ENCODE measurements around the gene PLCB1.

PLCB1 gene

DNA sequence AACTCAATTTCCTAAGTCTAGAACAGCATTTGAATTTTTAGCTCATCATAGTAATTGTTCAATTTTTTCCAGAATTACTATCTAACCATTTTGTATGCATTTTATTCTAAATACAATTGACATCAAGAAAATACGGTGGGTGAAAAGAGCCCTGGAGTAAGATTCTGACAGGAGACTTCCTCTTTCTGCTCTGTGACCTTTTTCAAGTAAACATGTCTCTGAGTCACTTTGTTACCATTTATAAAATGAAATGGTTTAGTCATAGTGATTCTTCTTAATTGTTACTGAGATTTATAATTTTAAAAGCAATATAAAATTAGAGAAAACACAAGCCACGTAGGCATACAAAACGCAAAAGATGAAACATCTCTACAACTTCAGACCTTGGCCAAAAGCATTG, 80.2 kb downstream of the PLCB1 start:
- no peak for DNase-seq (ENCODE audit: low spot score)

DNA sequence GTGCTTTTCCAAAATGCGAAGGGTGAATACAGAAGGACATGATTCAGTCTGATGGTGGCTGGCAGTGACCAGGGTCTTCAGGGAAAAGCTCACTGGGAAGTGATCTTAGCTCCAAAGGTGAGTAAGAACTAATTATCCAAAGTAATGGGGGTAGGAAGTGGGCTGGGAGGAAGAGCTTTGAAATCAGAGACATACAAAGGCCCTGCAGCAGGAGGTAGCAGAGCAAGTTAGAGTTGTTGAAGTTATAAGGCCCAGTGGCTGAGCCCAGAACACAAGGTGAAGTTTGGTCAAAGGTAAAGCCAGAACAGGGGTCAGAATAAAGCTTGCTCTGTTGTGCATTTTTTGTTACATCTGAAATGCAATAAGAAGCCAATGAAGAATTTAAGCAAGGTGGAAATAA, 81.2 kb downstream of the PLCB1 start:
- no peak for DNase-seq (ENCODE audit: low spot score)

DNA sequence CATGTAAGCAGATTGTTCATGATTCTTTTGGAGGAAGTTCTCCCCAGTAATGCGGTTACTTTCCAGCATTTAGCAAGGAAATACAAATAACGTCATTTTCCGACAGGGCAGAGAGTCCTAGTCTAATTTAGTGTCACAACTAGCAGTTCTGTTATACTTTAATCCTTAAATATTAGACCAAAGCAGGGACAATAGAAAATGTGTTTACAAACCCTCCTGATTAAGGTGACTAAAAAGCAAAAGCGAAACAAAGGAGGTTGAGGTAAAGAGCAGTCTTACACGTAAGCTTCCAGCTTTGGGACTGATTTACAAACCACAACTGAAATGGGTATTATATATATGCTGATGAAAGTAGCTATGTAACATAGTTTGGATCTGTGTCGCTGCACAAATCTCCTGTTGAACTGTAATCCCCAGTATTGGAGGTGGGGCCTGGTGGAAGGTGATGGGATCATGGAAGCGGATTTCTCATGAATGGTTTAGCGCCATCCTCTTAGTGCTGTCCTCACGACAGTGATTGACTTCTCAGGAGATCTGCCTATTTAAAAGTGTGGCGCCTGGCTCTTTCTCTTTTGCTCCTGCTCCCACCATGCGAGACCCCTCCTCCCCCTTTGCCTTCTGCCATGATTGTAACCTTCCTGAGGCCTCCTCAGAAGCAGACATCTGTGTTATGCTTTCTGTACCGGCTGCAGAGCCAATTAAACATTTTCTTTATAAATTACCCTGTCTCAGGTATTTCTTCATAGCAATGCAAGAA, 81.9 kb downstream of the PLCB1 start:
- DNase-seq (ENCODE audit: low spot score), result no peak

DNA sequence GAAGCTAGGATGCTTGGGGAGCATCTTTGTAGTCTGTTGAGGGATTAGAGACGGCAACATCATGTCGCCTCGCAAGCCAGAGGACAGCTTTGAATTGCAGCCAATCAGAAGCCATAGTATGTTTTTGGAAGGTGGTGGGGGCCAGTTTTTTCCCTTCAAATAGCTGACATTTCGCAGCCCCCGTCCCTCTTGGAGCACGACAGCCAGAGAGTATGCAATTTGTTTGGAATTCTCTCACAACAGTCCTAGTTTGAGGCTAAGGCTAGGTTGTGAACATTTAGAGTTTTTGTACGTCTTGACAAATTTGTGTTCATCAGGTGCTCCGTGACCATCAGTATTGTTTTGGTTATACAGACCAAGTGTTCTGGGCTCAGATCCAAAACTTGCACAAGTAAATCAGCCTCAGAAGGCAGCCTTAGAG, 83.3 kb downstream of the PLCB1 start:
- no peak for DNase-seq (ENCODE audit: low spot score)

DNA sequence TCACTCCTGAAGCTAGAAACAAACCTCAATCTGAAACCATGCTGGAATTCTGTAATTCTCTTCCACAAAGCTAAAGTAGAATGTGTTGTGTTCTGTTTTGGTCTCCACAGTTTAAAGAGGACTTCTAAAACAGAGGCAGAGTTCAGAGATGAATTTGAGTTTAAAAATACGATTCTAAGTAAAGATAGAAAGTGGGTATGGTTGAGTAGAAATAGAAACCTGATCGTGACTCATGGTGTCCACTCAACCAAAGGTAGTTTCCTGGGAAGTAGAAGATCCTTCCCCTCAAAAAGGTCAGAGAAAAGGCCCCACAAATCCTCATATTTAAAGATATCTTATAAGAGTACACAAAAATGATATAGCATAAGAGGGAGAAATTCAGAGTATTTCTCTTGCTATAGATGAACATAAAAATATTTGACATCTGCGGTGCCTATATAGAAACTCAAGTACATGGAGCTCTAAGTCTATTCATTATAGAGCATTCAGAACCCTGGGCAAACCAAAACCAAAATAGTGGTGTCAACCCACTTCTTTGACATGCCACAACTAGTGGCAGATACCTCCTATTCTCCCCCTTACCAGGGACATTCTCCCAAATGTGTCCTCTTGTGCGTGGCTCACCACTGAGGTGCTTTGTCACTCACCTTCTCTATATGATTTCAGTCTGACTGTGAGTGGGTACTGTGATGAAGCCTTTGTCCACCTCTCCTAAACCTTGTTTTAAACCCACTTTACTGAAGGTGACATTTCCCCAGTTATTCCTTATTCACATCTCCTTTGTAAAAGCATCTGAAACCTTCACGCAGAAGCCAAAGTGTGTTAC, 84.5 kb downstream of the PLCB1 start:
- DNase-seq (ENCODE audit: low spot score), result no peak

DNA sequence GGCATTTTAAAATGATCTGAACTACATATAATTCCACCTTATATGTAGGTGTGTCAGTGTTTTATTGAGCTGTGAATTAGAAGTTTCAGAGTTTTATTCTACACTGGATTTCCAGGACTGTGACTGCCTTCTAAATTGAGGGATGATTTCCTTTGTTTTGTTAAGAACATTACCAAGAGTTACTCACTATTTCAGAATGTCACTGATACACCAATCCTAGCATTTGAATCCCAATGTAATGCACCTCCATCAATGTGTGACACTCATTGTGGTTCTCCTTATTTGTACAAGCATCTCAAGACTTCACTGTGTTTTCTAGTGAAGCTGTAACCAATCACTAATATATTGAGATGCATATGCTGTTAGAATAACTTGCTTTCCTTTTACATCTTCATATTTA, 86.8 kb downstream of the PLCB1 start:
- no peak for DNase-seq (ENCODE audit: low spot score)

DNA sequence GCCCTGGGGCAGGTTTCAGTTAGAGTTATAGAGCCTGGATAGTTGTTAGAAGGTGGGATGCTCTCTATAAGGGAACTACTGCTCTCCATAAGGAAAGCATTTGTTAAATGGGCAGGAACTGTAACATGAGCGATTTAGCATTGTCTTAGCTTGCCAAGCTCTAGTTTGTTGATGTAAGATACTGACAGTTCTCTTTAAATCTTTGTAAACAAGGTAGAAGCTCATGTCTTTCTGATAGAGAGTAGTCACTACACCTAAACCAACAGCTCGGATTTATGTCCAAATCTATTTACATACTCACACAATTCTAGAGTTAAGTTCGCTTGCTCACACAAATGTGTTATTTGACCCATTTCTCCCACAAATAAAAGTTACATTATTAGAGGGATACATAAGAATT, 87.3 kb downstream of the PLCB1 start:
- no peak for DNase-seq (ENCODE audit: low spot score)

DNA sequence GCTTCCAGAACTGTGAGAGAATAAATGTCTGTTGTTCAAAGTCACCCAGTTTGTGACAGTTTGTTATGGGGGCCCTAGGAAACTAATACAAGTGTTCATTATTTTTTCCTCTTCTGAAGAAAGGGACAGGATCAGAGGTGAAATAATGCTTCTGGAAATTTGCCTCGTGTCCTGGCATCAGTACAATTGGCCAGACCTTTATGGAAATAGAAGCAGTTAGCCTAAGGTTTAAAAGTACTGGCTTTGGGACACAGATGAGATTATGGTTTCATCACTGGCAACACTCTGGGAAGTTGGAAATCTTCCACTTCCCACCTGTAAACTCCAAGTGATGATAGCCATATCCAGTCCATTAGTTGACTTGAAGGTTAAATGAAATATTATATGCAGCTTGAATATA, 88.7 kb downstream of the PLCB1 start:
- no peak for DNase-seq (ENCODE audit: low spot score)

DNA sequence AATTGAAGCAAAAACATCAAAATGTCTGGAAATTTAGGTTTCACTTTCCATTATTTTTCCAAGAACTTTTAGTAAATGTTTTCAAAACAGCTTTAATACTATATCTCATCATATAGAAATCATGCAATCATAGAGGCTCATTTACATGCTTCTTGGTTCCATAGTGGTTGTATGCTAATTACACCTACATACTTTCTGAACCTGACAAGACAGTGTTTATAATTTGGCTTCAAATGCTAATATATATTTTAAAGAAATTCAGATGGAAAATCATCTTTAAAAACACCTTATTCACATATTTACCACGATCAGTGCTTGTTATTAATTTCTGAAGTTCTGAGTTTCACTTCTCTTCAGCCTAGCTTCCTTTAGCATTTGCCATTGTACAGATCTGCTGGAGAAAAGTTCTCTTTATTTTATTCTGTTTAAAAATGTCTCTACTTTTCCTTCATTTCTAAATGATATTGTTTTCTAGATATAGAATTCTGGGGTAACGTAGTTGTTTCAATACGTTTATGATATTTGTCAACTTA, 89.9 kb downstream of the PLCB1 start:
- no peak for DNase-seq (ENCODE audit: low spot score)

DNA sequence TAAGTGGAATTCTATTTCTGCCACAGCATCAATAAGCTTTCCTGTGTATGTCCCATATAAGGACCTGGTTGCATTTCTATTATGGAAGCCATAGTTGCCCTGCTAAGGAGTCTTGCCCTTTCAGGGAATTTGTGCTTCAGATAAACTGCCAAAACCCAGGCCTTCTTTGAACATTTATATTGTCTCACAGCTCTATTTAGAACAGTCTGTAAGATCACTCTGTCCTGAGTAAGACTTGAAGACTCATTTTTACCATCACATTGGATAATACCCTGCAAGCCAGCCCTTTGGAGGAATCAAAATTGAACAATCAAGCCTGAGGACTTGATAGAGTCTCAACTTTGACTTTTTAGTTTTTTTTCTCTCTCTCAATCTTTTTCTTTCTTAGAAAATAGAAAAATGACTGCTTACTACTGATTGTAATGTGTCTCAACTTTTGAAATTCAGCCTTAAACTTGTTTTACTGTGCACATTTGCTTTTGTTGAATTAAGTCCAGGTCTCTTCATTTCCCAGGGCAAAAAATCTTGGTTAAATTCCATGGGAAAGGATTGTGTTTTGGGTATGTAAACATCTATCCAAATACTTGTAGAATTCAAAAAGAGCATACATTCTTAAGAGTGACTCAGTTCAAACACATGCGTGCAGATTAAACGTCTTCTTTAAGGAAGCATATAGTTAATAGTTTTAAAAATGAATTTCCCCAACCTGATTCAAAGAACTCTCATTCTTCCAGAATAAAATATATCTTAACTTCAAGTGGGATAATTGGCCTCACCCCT, 91.2 kb downstream of the PLCB1 start:
- DNase-seq (ENCODE audit: low spot score), result no peak

DNA sequence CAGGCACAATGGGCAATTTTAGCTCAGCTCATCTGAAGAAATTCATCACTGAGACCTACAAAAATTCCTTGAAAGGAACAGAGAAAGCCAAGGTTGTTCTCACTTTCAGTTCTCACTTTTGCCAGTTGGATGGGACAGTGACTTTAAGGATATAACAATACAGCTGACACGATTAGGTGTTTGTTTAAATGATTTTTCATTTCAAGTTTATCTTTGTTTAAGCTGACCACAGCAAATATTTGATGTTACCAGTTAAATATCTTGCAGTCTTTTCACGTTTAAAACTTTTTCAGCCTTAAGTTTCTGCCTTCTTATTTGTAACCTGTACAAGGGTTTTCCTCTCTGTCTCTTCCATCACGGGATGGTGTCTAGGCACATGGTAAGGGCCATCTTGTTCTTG, 93.6 kb downstream of the PLCB1 start:
- no peak for DNase-seq (ENCODE audit: low spot score)

DNA sequence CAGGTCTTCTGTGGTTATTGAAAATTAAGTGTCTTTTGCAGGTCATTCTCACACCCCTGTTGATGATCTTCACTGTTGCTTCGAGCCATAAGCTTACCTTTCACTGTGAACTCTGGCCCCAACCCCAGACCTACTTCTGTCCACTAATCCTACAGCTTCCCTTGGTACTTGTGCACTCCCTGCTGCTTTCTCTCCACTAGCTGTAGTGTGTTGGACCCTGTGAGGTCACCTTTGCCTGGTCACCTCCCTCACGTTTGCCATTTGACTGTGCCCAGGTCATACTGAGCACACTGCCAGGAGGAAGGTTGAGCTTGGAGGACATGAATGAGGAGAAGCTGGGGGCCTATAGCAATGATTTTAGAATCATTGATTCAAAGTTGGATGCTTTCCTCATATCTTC, 94.0 kb downstream of the PLCB1 start:
- DNase-seq (ENCODE audit: low spot score), result no peak

DNA sequence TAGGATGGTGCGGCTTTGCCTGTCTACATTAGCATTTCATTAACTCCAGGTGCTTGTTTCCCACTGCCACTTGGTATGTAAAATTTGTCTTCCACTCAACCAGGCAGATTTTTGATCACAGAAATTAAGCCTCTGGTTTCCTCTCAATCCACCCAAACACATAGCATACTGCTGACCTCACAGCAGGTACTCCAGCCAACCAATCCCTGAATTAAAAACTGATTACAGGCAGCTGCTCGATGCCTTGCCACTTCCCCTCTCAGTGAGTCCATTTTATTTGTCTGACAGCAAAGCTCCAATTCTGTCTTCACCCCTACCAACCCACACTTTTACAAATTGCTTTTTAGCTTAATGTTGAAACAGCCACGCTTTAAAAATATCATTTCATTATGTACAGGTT, 95.2 kb downstream of the PLCB1 start:
- no peak for DNase-seq (ENCODE audit: low spot score)

DNA sequence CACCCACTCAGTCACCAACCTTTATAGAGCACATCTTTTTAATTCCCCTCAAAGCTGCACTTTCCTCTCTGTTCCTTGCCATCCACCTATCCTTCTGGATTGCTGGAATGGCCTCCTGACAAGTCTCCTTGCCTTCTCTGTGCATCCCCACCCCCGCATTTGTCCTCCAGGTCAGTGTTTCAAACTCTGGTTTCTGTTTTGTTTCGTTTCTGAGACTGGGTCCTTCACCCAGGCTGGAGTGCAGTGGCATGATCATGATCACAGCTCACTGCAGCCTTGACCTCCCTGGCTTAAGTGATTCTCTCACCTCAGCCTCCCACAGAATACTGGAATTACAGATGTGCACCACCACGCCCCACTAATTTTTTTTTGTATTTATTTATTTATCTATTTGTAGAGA, 96.2 kb downstream of the PLCB1 start:
- no peak for DNase-seq (ENCODE audit: low spot score)

DNA sequence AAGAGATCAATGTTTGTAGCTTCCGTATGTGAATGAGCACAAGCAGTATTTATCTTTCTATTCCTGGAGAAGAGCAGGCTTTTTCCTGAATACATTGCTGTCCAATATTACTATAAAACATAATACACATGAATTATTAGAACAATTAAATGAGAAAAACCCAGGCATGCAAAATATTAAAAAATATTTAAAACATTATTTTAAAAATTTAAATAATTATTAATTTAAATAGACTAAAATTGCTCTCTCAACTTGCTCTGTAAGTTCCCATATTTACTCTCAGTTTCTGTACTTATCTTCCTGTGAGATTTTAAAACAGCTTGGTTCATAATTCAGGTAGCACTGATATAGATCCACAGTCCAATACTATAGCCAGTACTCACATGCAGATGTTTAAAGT, 97.0 kb downstream of the PLCB1 start:
- no peak for DNase-seq (ENCODE audit: low spot score)

DNA sequence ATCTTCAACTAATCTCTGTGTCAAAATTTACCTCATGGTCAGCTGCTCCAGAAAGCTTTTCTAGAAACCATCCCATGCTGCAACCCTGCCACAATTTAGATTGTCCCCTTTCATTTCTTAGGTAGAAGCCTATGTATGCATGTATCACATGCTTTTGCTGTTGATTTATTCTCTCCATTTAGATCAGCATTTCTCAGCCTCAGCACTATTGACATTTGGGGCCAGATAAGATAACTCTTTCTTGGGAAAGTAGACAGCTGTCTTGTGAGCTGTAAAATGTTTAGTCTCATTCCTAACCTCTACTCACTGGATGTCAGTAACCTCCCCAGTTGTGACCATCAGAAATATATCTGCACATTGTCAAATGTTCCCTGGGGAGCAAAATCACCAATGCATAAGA, 99.0 kb downstream of the PLCB1 start:
- no peak for DNase-seq (ENCODE audit: low spot score)

DNA sequence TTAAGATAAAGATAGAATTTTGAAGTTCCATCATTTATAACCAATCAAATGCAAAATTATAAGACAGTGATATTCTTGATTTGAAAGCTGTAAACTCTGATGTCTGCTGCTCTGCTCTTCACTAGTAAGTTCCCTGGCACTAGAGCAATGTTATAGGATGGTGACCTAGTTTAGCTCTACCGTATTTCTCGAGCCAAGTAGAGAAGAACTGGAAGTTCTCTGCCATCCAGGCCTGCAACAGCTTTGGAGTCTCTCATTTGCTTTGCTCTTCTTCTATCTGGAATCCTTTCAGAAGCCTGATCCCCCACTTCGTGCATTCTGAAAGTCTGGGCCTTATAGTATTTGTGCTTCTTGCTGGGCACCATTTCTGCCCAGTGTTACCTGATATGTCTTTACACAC, 100.3 kb downstream of the PLCB1 start:
- DNase-seq (ENCODE audit: low spot score), result no peak

DNA sequence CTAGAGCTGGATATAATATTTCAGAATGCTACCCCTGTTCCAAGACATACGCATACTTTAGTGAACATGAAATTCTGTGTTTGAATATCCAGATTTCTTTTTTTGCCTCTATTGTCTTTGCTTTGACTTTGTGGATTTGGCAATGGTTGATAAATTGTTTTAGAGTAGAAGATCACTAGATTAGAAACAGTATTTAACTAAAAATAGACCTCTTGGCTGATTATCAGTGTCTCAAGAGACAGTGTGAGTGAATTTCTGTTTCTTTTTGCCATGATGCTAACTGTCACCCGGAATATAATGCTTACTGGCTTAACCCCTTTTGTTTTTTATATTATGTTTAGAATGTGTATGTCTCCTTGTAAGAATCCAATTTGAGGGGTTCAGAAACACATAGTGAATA, 102.5 kb downstream of the PLCB1 start:
- no peak for DNase-seq (ENCODE audit: low spot score)

DNA sequence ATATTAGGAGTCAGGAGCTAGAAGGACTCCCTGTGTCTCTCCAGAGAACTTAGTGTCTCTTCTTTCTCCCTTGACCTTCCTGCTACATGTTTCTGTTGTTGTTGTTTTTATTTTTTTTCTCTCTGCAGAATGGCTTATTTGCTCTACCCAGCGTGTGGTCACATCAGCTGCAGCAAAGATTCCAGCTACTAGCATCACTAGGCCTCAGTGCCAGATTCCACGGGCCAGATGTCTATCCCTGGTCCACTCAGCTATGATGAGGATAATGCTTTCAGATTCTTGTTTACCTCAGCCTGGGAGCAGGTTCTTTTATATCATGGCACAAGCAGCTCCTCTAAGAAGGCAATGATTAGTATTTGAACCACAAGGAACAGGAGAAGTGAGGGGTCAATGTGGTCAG, 110.0 kb downstream of the PLCB1 start:
- no peak for DNase-seq (ENCODE audit: low spot score)

DNA sequence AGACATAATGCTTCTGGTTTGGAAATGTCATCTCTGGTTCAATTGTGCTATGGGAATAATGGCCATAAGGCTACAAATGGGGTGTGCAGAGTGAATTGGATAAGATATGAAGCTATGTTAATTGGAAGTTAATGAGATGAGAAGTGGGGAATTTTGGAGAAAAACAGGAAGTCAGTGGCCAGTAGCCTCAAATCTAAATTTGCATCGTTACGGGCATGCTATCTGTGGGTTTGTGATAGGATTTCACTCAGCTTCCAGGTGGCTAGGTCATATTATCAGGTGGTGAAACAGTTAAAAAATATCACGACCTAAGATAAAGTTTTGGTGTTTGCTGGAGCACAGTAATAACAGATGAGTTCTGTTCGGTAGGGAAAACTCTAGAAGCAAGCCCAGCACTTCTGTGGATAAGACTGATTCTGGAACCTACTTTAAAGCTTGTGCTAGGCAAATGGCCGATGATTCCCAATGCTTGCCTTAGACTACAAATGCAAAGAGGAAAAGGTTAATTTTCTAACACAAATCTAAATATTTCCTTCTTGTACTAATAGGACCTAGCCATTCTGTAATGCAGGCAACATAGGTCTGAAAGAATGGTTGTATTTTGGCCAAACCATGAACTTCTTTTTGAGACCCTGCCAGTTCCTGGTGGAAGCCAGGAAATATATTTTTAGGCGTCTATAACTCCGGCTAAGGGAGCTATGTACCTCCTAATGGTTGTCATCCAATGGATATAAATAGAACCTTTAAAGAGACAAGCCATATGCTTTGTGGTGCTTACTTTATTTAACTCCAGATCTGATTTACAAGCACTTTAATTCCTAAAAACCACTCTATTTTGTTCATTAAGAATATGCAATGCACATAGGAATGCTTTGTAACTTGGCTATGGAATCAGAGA, 111.0 kb downstream of the PLCB1 start:
- DNase-seq (ENCODE audit: low spot score), result no peak

DNA sequence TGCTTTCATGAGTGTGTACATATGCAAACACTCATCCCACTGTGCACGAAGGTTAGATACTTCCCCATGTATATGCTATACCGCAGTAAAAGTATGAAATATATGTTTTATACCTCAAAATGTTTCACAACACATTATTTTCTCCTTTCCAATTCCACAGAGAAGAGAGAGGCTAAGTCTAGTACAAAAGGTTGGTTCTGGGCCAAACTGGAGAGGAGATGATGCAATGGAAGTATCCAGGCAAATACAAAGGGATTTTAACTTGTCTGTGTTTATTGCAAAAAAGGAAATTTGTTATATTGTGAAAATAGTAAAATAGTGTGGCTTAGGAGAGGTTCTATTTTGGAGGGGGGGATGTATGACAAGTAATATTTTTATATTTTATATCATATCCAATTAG, 112.6 kb downstream of the PLCB1 start:
- DNase-seq (ENCODE audit: low spot score), result no peak

DNA sequence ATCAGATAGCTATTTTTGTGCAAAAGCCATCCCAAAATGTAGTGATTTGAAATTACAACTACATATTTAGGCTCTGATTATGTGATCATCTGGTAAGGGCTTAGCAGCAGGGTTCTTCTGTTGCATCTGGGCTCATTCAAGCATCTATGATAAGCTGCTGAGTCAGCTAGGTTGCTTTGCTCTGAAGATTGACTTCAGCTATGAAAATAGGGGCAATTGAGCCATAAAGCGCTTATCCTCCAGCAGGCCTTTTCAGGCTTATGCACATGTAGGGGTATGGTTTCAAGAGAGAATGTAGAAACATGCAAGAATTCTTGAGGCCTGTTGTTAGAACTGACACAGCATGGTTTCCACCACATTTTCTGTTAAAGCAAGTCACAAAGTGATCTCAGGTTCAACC, 114.1 kb downstream of the PLCB1 start:
- DNase-seq (ENCODE audit: low spot score), result no peak

Measured in D341Med (cell line).